HUES6 (cell line): ENCODE data around the gene SLC39A2.
A peak's percentile ranks its signal among the peaks of the same experiment; 100 is the strongest.
"Not testable (repeated sequence)": the region's sequence is repeated elsewhere in the genome, so short reads cannot be mapped to it uniquely, and the experiment has no call there.

Experiments
- H3K27ac ChIP-seq: 2 replicates; pipeline ENCODE4 v1.7.0; 2013; ENCODE audit warnings: low read depth, mild to moderate bottlenecking, low read length, inconsistent platforms
- H3K27me3 ChIP-seq: 2 replicates; pipeline ENCODE4 v1.6.1; 2013; ENCODE audit warnings: low read length; ENCODE audit not compliant: control insufficient read depth, insufficient read depth
- H3K36me3 ChIP-seq: 2 replicates; pipeline ENCODE4 v1.6.1; 2013; ENCODE audit warnings: low read length; ENCODE audit not compliant: control insufficient read depth, insufficient read depth
- H3K4me1 ChIP-seq: 2 replicates; pipeline ENCODE4 v1.6.1; 2013; ENCODE audit warnings: low read length; ENCODE audit not compliant: control insufficient read depth, insufficient read depth
- H3K4me3 ChIP-seq: 2 replicates; pipeline ENCODE4 v1.5.1; 2013; ENCODE audit warnings: low read depth, low read length
- H3K9ac ChIP-seq: one replicate; pipeline ENCODE4 v1.6.1; 2013; ENCODE audit warnings: mild to moderate bottlenecking, low read length
- H3K9me3 ChIP-seq: 2 replicates; pipeline ENCODE4 v1.6.1; 2013; ENCODE audit warnings: low read depth, low read length; ENCODE audit not compliant: control insufficient read depth, insufficient read depth

Gene SLC39A2, protein sequence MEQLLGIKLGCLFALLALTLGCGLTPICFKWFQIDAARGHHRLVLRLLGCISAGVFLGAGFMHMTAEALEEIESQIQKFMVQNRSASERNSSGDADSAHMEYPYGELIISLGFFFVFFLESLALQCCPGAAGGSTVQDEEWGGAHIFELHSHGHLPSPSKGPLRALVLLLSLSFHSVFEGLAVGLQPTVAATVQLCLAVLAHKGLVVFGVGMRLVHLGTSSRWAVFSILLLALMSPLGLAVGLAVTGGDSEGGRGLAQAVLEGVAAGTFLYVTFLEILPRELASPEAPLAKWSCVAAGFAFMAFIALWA

GRCh38 chr14:20998674-20999366 is at the start of gene SLC39A2:
Gene SLC39A2, plus strand, starts transcription at chr14:20999293. Its CDS starts 154 bp downstream, at chr14:20999447.
- H3K9ac ChIP-seq: no peak within 1 kb of the TSS
- H3K4me1 ChIP-seq: peaks cover 22% of the 10 kb centered on the region
- H3K27me3 ChIP-seq: no peaks in the 10 kb centered on the region
- H3K27ac ChIP-seq: no peak within 1 kb of the TSS
- H3K36me3 ChIP-seq: peaks cover 35% of the 10 kb centered on the region
- H3K9me3 ChIP-seq: no peaks in the 10 kb centered on the region
- peak within 1 kb of the TSS; percentile 22; the same call in 1 of the 2 replicates for H3K4me3 ChIP-seq

DNA sequence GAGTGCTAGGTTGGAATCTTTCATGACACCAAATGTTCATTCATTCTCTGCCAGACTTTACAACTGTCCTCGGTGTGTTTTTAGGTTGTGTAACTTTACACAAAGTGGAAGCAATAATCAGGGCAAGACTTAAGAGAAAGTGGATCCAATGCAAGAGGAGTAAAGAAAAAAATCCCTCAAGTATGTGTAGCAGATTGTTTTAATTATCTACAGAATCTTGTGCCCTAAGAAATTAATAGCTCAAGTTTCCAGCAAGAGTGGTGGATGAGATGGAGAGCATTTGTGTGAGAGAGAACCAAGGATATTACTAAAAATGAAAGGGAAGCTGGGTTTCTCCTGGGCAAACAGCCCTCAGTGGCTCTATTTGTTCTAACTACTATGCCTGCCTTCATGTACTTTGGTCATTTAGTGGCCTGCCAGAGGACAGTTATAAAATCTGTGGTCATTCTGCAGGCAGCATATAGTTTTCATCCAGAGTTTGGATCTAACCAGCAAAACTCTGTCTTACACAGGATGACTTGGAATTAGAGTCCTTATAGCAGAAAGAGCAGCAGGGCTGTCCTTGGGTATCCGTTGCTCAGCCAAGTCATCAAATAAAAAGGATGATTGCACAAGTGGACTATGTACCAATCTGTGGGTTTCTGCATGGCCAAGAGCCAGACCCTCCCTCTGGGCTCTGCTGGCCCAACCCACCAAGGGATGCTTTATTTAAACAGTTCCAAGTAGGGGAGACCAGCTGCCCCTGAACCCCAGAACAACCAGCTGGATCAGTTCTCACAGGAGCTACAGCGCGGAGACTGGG is 44.2 kb upstream of the SLC39A2 start, which contains the start of gene RNASE2:
RNASE2 (plus strand) TSS at position 752 of the 802 bp plus-strand sequence. CDS start 285 bp downstream, outside the sequence.
- H3K4me3 ChIP-seq, H3K27me3 ChIP-seq, H3K27ac ChIP-seq: not testable (repeated sequence)

GRCh38 chr14:20955538-20955873 is 43.6 kb upstream of the SLC39A2 start:
- not testable (repeated sequence) for H3K9ac ChIP-seq, H3K4me3 ChIP-seq

More for the DNA sequence above, 44.2 kb upstream of the SLC39A2 start, which contains the start of gene RNASE2:
- H3K4me1 ChIP-seq, H3K9me3 ChIP-seq, H3K36me3 ChIP-seq, H3K9ac ChIP-seq: not testable (repeated sequence)

DNA sequence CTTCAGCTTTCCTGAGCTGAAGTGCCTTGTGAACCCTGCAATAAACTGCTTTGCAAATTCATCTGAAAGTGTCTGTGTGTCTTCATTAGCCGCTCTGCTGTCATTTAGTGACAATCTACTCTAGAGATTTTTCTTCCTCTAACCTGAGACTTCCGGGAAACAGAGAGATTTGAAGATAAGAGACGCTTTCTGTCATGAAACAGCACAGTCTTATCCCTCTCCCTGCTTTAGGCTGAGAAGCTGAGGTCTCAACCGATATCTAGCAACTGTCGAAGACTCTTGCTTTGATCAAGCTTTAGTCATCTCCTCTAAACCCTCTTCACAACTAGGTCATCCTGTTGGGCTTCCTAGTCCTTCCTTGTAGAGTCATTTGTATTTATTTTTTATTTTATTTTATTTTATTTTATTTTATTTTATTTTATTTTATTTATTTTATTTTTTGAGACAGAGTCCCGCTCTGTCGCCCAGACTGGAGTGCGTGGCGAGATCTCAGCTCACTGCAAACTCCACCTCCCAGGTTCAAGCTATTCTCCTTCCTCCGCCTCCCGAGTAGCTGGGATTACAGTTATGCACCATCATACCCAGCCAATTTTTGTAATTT is 42.6 kb upstream of the SLC39A2 start:
- Histone ChIP-seq H3K4me1 (peaks cover 3% of the 10 kb centered on the region; the same call in 1 of the 2 replicates), H3K9me3 (no peaks in the 10 kb centered on the region), H3K4me3 (no peak overlapping the region), H3K9ac (no peak overlapping the region), H3K27me3 (no peaks in the 10 kb centered on the region), H3K27ac (no peak overlapping the region), H3K36me3 (no peaks in the 10 kb centered on the region)

More at GRCh38 chr14:20955538-20955873, 43.6 kb upstream of the SLC39A2 start:
- H3K27me3 ChIP-seq, H3K36me3 ChIP-seq, H3K27ac ChIP-seq, H3K9me3 ChIP-seq, H3K4me1 ChIP-seq: not testable (repeated sequence)

GRCh38 chr14:20958946-20959345 is 40.1 kb upstream of the SLC39A2 start:
- not testable (repeated sequence) for H3K4me3 ChIP-seq, H3K27ac ChIP-seq, H3K4me1 ChIP-seq, H3K9ac ChIP-seq, H3K27me3 ChIP-seq, H3K9me3 ChIP-seq, H3K36me3 ChIP-seq

GRCh38 chr14:20969336-20969735 is 29.8 kb upstream of the SLC39A2 start:
- Histone ChIP-seq H3K36me3 (no peaks in the 10 kb centered on the region), H3K4me1 (peaks cover 11% of the 10 kb centered on the region), H3K4me3 (no peak overlapping the region), H3K9me3 (no peaks in the 10 kb centered on the region), H3K27ac (no peak overlapping the region), H3K9ac (no peak overlapping the region), H3K27me3 (peaks cover 16% of the 10 kb centered on the region; the same call in 1 of the 2 replicates)

GRCh38 chr14:20970647-20970982 is 28.5 kb upstream of the SLC39A2 start:
- Histone ChIP-seq H3K9ac (peak overlapping the region; percentile 66), H3K4me1 (peaks cover 11% of the 10 kb centered on the region), H3K27me3 (0 out of 2 replicates have a peak, but pooled peaks cover 16% of the 10 kb centered on the region), H3K4me3 (peak overlapping the region; percentile 91), H3K36me3 (no peaks in the 10 kb centered on the region), H3K27ac (no peak overlapping the region), H3K9me3 (no peaks in the 10 kb centered on the region)

GRCh38 chr14:20970983-20971704 is 27.9 kb upstream of the SLC39A2 start:
- H3K27me3 ChIP-seq: 0 out of 2 replicates have a peak, but pooled peaks cover 16% of the 10 kb centered on the region
- no peaks in the 10 kb centered on the region for H3K9me3 ChIP-seq
- H3K4me1 ChIP-seq: peaks cover 11% of the 10 kb centered on the region
- H3K4me3 ChIP-seq: peak overlapping the region; percentile 91
- peak overlapping the region; percentile 66 for H3K9ac ChIP-seq
- H3K36me3 ChIP-seq: no peaks in the 10 kb centered on the region
- no peak overlapping the region for H3K27ac ChIP-seq

GRCh38 chr14:20971705-20972021 is 27.4 kb upstream of the SLC39A2 start:
- Histone ChIP-seq H3K9me3 (no peaks in the 10 kb centered on the region), H3K9ac (no peak overlapping the region)

GRCh38 chr14:20973501-20973900 is 25.6 kb upstream of the SLC39A2 start:
- H3K27ac ChIP-seq: no peak overlapping the region
- no peaks in the 10 kb centered on the region for H3K36me3 ChIP-seq
- H3K9ac ChIP-seq: no peak overlapping the region
- peaks cover 11% of the 10 kb centered on the region for H3K4me1 ChIP-seq
- 0 out of 2 replicates have a peak, but pooled peaks cover 10% of the 10 kb centered on the region for H3K27me3 ChIP-seq
- no peak overlapping the region for H3K4me3 ChIP-seq
- no peaks in the 10 kb centered on the region for H3K9me3 ChIP-seq

More at GRCh38 chr14:20971705-20972021, 27.4 kb upstream of the SLC39A2 start:
- Histone ChIP-seq H3K4me1 (peaks cover 11% of the 10 kb centered on the region), H3K27me3 (0 out of 2 replicates have a peak, but pooled peaks cover 16% of the 10 kb centered on the region), H3K4me3 (peak overlapping the region; percentile 91), H3K36me3 (no peaks in the 10 kb centered on the region), H3K27ac (no peak overlapping the region)
